IPS-NIHi7 (cell line): ENCODE results near the gene ASMTL.
"Not testable (repeated sequence)": the region's sequence is repeated elsewhere in the genome, so short reads cannot be mapped to it uniquely, and the experiment has no call there.

Source experiments
- DNase-seq: peaks from one replicate; pipeline ENCODE4 v3.0.0; 2012; ENCODE audit warnings: mixed read lengths; ENCODE audit errors: extremely low spot score

Gene ASMTL

GRCh38 chrX:1403867-1404266, 48.8 kb downstream of the ASMTL start:
- not testable (repeated sequence) for DNase-seq

DNA sequence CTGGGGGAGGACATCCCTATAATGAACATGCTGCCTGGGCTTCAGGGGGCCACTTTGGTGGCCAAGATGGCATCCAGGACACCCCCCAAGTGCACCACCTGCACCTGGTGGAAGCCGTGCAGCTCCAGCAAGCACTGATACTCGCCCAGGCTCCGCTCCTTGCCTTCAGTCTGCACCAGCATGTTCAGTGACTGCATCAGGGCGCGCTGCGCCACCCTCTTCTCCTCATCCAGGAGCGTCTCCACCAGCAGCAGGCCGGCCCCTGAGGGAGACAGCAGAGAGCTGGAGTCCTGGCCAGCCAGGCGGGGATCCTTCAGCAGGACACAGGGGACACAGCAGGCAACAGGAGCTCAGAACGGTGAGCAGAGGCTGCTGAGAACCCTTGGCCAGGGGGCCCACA, 49.5 kb downstream of the ASMTL start:
- DNase-seq, result no peak

GRCh38 chrX:1401611-1402430, 50.9 kb downstream of the ASMTL start:
- no peak for DNase-seq

GRCh38 chrX:1400742-1401471, 51.8 kb downstream of the ASMTL start:
- DNase-seq, result peak; percentile 68

DNA sequence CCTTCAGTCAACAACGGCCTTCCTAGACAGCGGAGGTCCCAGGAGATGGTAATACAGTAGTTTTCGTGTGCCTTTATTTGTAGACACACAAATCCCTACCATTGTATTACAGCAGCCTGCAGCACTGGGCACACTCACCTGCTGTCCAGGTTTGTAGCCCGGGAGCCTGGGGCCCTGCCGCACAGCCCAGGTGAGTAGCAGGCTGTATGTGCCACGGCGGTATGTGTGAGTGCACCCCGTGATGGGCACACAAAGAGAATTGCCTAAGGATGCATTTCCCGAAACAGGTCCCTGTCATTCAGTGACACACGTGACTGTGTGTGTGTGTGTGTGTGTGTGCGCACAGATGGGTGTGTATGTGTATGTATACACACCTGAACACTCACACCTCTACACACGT, 52.7 kb downstream of the ASMTL start:
- DNase-seq, result no peak

- DNase-seq, result no peak
Measured at GRCh38 chrX:1398431-1399340, 54.0 kb downstream of the ASMTL start.

GRCh38 chrX:1397441-1398270, 55.1 kb downstream of the ASMTL start:
- DNase-seq, result no peak

- DNase-seq, result no peak
Measured at GRCh38 chrX:1397001-1397400, 55.7 kb downstream of the ASMTL start.

DNA sequence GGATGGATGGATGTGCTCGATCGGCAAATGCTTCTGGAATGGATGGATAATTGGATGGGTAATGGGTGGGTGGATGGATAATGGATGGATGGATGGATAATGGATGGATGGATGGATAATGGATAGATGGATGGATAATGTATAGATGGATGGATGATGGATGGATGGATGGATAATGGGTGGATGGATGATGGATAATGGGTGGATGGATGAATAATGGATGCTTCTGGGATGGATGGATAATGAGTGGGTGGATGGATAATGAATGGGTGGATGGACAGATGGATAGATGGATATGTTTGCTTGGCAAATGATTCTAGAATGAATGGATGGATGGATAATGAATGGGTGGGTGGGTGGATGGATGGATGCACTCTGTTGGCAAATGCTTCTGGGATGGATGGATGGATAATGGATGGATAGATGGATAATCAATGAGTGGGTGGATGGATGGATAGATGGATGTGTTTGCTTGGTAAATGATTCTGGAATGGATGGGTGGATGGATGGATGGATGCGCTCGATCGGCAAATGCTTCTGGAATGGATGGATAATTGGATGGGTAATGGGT, 57.0 kb downstream of the ASMTL start:
- DNase-seq, result no peak

GRCh38 chrX:1394731-1395501, 57.8 kb downstream of the ASMTL start:
- DNase-seq, result no peak

DNA sequence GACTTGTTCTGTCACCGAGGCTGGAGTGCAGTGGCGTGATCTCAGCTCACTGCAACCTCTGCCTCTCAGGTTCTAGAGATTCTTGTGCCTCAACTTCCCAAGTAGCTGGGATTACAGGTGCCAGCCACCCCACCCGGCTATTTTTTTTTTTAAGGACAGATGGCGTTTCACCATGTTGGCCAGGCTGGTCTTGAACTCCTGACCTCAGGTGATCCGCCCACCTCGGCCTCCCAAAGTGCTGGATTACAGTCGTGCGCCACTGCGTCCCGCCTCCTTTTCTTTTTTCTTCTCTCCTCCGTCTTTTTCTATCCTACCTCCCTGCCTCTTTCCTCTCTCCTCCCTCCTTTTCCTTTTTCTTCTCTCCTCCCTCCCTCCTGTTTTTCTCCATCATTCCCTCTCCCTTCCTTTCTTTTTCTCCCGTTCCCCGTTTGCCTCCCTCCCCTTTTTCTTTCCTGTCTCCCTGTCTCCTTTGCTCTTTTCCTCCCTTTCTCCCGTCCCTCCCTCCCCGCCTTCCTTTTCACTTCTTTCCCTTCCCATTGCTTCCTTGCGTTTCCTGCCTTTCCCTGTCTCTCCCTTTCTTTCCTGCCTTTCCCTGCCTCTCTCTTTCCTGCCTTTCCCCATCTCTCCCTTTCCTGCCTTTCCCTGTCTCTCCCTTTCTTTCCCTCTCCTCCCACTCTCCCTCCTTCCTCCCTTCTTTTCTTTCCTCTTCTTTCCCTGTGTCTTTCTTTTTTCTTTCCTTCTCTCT, 58.7 kb downstream of the ASMTL start:
- no peak for DNase-seq

DNA sequence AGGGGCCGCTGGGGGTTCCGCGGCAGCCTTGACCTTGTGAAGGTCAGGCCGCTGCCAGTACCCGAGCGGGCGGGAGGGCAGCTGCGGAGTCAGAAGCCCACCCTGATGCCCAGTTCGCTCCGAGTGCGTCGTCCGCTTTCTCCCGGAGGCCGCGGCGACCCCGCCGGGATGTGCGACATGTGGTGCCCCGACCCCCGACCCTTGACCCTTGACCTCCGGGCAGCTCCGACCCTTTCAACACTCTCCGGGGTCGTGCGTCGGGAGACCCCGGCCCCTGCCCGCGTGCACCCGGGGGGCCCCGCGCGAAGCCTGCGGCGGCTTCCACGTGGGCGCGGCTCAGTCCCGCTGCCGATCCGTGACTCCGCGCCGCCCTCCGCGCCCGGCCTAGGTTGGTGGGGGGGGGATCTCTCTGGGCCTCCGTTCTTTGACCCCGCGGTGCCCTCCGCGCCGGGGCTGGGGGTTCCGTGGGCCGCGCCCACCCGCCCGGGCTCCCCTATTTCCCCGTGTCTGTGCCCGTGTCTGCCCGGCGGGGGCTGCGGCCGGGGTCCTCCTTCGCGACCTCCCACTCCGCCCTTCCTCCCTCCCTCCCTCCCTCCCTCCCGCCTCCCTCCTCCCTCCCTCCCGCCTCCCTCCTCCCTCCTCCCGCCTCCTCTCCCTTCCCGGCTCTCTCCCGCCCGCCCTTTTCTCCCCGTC, 60.2 kb downstream of the ASMTL start:
- DNase-seq, result peak; percentile 72

- DNase-seq, result peak; percentile 99
Measured at GRCh38 chrX:1391707-1392375, 60.9 kb downstream of the ASMTL start, which contains the start of gene SLC25A6. SLC25A6 (minus strand) TSS chrX:1392113; CDS start chrX:1392009, 104 bp downstream.

DNA sequence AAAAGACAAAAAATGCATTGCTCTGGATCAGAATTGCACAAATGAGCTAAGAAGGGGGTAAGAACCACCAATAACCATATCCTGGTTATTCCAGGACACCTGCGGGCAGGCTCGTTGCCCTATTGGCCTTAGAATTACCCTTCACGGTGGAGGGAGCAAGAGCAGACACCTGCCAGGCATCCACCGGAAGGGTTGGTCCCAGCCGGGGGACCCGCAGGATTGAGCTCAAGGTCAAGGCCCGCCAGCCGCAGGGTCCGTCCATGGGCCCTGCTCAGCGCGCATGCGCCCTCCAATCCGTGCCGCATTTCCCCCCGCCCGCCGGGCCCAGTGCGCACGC, 61.4 kb downstream of the ASMTL start:
- DNase-seq, result peak; percentile 87

DNA sequence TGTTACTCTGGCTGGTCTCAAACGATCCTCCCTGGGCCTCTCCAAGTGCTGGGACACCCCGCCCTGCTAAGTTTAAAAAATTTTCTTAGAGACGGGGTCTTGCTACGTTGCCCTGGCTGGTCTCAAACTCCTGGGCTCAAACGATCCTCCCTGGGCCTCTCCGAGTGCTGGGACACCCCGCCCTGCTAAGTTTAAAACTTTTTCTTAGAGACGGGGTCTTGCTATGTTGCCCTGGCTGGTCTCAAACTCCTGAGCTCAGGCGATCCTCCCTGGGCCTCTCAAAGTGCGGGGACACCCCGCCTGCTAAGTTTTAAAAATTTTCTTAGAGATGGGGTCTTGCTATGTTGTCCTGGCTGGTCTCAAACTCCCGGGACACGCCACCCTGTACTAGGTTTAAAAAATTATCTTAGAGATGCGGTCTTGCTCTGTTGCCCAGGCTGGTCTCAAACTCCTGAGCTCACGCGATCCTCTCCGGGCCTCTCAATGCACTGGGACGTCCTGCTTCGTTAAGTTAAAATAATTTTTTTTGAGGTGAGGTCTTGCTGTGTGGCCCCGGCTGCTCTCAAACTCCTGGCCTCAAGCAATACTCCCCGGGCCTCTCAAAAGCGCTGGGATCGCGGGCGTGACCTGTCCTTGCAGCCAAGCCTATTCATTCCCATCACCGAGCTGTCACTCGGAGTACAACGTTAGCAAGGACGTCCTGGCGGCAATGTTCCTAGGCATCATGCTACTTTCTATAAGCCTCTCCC, 61.9 kb downstream of the ASMTL start:
- DNase-seq, result no peak

- no peak for DNase-seq
Measured at GRCh38 chrX:1389993-1390285, 62.8 kb downstream of the ASMTL start.

GRCh38 chrX:1389181-1389992, 63.3 kb downstream of the ASMTL start:
- no peak for DNase-seq
